Lung (tissue), 12 donors: Measurements from ENCODE around the gene MYO1A. TPM values are rescaled to one million over a fixed set of nuclear protein-coding genes. Genes with fewer than 3 reads are reported as not detected.

Experiments used
- ATAC-seq: fragments of 200-7000 bp; cut with Tn5 transposase; one replicate; pipeline ENCODE4 v1.9.1; 2020; ENCODE audit warnings: moderate number of reproducible peaks; ENCODE audit not compliant: insufficient read depth, low FRiP score
- DNase-seq, 3 donors: peaks; one replicate each; pipeline ENCODE4 v3.0.0-alpha.2; 2013 to 2017
- H3K27ac ChIP-seq, 2 donors: one replicate each; pipeline ENCODE4 v1.5.1; 2013; ENCODE audit warnings: mild to moderate bottlenecking in 2 of 2, moderate library complexity in 2 of 2, control low read depth in 1 of 2, inconsistent platforms in 1 of 2, low read depth in 1 of 2, low read length in 1 of 2
- H3K27me3 ChIP-seq, 3 donors: one replicate each; pipeline ENCODE4 v1.5.1; 2013; ENCODE audit warnings: low read length in 2 of 3; ENCODE audit not compliant: control insufficient read depth in 3 of 3, insufficient read depth in 3 of 3
- H3K36me3 ChIP-seq, 4 donors: one replicate each; pipeline ENCODE4 v1.5.1; 2013; ENCODE audit warnings: low read length in 4 of 4, mild to moderate bottlenecking in 1 of 4, moderate library complexity in 1 of 4; ENCODE audit not compliant: control insufficient read depth in 4 of 4, insufficient read depth in 4 of 4
- H3K4me1 ChIP-seq, 5 donors: one replicate each; pipeline ENCODE4 v1.5.1; 2013; ENCODE audit warnings: low read length in 5 of 5, mild to moderate bottlenecking in 2 of 5, moderate library complexity in 1 of 5; ENCODE audit not compliant: control insufficient read depth in 5 of 5, insufficient read depth in 5 of 5
- H3K4me3 ChIP-seq: one replicate; pipeline ENCODE4 v1.5.1; 2013; ENCODE audit warnings: mild to moderate bottlenecking, control low read depth, moderate library complexity
- H3K9ac ChIP-seq, 2 donors: one replicate each; pipeline ENCODE4 v1.5.1; 2013; ENCODE audit warnings: low read length in 2 of 2, control low read depth in 1 of 2; ENCODE audit not compliant: insufficient read depth in 1 of 2
- H3K9me3 ChIP-seq, 4 donors: one replicate each; pipeline ENCODE4 v1.5.1; 2013; ENCODE audit warnings: low read length in 3 of 4, mild to moderate bottlenecking in 1 of 4, moderate library complexity in 1 of 4; ENCODE audit not compliant: control insufficient read depth in 4 of 4, insufficient read depth in 3 of 4
- WGBS, 2 donors: extraction: QIAGEN DNeasy Blood & Tissue Kit; methylation state at CpG; one replicate each; pipeline ENCODE4 v1.1.7; 2013; 5-methylcytosine and 5-hydroxymethylcytosine counted together
- polyA plus RNA-seq, 2 donors: library from polyadenylated mRNA; stranded (reverse); fragments of 200-250 nt; gene quantifications; one replicate each; pipeline ENCODE4 v1.2.1, GENCODE V29; 2013
- total RNA-seq, 2 donors: library from RNA; depleted of rRNA in 1 of 2; stranded (reverse); fragments of >200 nt in 1 of 2; gene quantifications; one replicate each; pipeline ENCODE4 v1.2.1, GENCODE V29; 2014 to 2021
- TF ChIP-seq, protein P1 (sequence below): IDR thresholded peaks from 2 replicates; pipeline ENCODE4 v1.5.1; 2012; ENCODE audit warnings: mild to moderate bottlenecking; ENCODE audit errors: control extremely low read depth, extremely low read depth
- donor health status: control.
- donor health status: control.
- donor health status: Bipolar disorder and iron deficiency.
- donor health status: healthy.
- donor health status: DM: yes; HTN: yes; CAD: no.

The MYO1A gene
- total and polyA plus RNA-seq, 4 donors, result 0.09 to 0.67 (median 0.20) TPM

DNA sequence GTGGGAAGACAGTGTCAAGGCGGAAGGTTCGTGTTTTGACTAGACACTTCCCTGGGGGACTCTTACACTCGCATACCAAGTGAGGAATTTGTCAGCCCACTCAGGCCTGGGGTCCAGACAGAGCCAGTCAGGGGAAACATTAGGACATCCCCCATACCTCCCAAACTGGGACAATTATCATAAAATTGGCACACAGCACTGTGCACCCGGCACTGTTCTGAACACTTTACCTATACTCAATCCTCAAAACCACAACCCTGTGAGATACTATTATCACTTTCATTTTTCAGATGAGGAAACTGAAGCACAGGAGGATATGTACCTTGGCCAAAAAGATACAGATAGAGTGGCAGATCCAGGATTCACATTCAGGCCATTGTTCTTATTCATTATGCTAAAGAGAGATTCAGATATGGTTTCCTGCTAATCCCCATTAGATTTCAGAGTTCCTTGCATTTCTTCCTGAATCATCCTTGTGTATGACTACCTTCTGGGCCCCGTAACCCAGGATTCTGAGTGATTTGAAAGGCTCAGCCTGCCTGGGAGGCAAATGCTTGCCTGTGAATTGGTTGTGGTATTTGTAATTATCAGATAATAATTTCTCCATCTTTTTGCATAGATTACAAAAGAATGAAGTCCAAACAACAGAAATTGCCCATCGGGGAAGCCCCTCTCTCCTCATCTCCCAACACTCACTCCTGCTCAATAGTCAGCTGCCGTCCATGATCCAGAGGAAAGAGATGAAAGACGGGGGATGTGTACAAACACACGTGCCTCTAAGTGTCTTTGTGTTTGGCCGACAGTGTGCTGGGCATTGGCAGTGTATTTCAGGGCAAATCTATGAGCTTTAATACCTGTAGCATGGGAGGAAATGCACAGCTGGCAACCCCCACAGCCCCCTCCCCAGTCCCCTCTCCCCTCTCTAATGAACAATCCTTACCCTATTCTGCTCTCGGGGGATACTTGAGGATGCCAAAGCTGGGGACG lies 38.2 kb downstream of the MYO1A start:
- TF ChIP-seq, protein P1, sequence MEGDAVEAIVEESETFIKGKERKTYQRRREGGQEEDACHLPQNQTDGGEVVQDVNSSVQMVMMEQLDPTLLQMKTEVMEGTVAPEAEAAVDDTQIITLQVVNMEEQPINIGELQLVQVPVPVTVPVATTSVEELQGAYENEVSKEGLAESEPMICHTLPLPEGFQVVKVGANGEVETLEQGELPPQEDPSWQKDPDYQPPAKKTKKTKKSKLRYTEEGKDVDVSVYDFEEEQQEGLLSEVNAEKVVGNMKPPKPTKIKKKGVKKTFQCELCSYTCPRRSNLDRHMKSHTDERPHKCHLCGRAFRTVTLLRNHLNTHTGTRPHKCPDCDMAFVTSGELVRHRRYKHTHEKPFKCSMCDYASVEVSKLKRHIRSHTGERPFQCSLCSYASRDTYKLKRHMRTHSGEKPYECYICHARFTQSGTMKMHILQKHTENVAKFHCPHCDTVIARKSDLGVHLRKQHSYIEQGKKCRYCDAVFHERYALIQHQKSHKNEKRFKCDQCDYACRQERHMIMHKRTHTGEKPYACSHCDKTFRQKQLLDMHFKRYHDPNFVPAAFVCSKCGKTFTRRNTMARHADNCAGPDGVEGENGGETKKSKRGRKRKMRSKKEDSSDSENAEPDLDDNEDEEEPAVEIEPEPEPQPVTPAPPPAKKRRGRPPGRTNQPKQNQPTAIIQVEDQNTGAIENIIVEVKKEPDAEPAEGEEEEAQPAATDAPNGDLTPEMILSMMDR, result no peak
- no peak for DNase-seq
- H3K27me3 ChIP-seq, result peaks cover 0 to 17% (median 2%) of the 10 kb centered on the region in 3 donors
- H3K4me1 ChIP-seq, result peaks cover 0 to 2% (median 0%) of the 10 kb centered on the region in 5 donors
- H3K27ac ChIP-seq, result no peak overlapping the region
- H3K9ac ChIP-seq, result no peak overlapping the region
- no peak for ATAC-seq
- H3K36me3 ChIP-seq, result no peaks in the 10 kb centered on the region
- no peaks in the 10 kb centered on the region for H3K9me3 ChIP-seq
- 70 to 82% methylated on average over 12 of the region's 12 CpGs for WGBS, 2 donors
- H3K4me3 ChIP-seq, result no peak overlapping the region

DNA sequence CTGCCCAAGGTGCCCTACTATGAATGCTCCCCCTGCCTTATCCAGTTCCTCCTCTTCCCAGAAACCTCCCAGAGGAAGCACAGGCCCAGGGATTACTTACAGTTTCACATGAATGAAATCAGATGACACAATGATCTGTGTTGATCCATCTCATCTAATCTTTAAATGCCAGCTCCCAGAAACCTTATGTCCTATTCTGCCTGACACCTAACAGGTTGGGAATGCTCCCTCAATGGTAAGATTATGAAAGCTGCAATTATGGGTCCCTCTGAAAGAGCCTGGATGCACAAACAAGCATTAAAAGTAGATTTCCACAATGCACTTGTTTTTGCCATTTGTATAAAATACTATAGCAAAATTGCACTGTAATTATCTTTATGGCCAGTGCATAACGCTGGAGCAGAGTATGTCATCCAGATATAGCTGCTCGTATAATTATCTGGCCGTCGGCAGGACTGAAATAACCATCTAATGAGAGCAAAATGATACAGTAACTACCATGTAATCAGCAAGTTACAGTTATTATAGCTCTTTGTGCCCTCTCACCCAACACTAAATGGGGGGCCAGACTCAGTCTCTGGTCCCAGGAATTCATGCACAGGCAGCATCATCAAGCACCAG lies 39.2 kb downstream of the MYO1A start:
- H3K9me3 ChIP-seq, result no peaks in the 10 kb centered on the region
- H3K9ac ChIP-seq, result no peak overlapping the region
- DNase-seq (no peak), ATAC-seq (no peak)
- TF ChIP-seq, protein P1, result no peak
- no peak overlapping the region for H3K27ac ChIP-seq
- H3K36me3 ChIP-seq, result no peaks in the 10 kb centered on the region
- WGBS, 2 donors, result 91 to 96% methylated on average over 4 of the region's 4 CpGs
- H3K4me1 ChIP-seq, result peaks cover 0 to 4% (median 0%) of the 10 kb centered on the region in 5 donors
- H3K4me3 ChIP-seq, result no peak overlapping the region
- peaks cover 0 to 17% (median 2%) of the 10 kb centered on the region in 3 donors for H3K27me3 ChIP-seq

DNA sequence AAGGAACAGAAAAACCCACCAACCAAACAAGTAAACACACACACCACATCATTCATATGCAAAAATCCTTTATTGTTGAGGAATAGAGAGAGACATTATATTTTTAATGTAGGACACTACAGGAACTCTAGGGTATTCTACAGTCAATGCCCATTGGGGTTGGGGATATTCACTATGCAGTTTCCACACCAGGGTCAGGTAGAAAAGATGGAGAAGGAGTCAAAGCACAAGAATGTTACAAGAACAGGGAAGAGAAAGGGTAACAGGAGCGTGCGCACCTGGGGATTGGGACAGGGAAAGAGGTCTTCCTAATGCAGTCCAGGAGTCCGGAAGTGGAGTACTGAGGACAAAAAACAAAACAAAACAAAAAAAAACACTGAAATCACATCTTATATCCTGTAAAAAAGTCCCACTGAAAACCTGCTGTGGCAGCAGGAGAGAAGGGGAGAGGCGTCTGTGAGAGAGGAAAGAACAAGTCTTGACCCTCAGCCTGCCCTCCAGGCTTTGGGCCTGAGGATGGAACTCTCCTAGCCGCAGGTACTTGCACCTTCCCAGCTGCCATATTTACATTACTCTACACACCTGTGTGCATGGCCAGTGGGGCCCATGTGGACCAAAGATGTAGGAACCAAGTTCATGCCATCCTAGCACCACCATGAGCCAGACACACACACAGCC lies 39.8 kb downstream of the MYO1A start:
- no peaks in the 10 kb centered on the region for H3K9me3 ChIP-seq
- no peaks in the 10 kb centered on the region for H3K36me3 ChIP-seq
- no peak overlapping the region for H3K4me3 ChIP-seq
- DNase-seq, result no peak
- no peak for ATAC-seq
- peaks cover 0 to 17% (median 2%) of the 10 kb centered on the region in 3 donors for H3K27me3 ChIP-seq
- 89 to 97% methylated on average over 5 of the region's 5 CpGs for whole genome bisulfite sequencing, 2 donors
- peaks cover 0 to 10% (median 3%) of the 10 kb centered on the region in 5 donors for H3K4me1 ChIP-seq
- TF ChIP-seq, protein P1, result no peak
- H3K27ac ChIP-seq, result no peak overlapping the region
- no peak overlapping the region for H3K9ac ChIP-seq
